Activated CD4-positive, alpha-beta T cell treated with anti-CD3 and anti-CD28 coated beads, Interleukin-2, Interleukin-6, amounts not matched to agents 100 ng/mL and 50 ng/mL, durations not matched to agents 16 hours and 8 hours (primary cell): ENCODE results near the gene ITPR1.
"Not testable (repeated sequence)": the region's sequence is repeated elsewhere in the genome, so short reads cannot be mapped to it uniquely, and the experiment has no call there.

Experiments used
- DNase-seq: peaks from one replicate; pipeline ENCODE4 v3.0.0-alpha.2; 2020

The ITPR1 gene

GRCh38 chr3:4493014-4493940, at the start of gene ITPR1:
ITPR1 (plus strand) TSS chr3:4493348; CDS start chr3:4516492, 23,144 bp downstream.
- DNase-seq, result peak; percentile 100

- no peak for DNase-seq
These were observed 45.7 kb upstream of the ITPR1 start for GRCh38 chr3:4447295-4447999.

- no peak for DNase-seq
These were observed 45.0 kb upstream of the ITPR1 start for GRCh38 chr3:4448187-4448586.

- no peak for DNase-seq
These were observed 43.9 kb upstream of the ITPR1 start for GRCh38 chr3:4449043-4449805.

- DNase-seq, result no peak
These were observed 39.0 kb upstream of the ITPR1 start for GRCh38 chr3:4454142-4454541.

- DNase-seq, result not testable (repeated sequence)
These were observed 36.4 kb upstream of the ITPR1 start for GRCh38 chr3:4456780-4457179.

- no peak for DNase-seq
These were observed 34.2 kb upstream of the ITPR1 start for GRCh38 chr3:4458961-4459360.

GRCh38 chr3:4460334-4460733, 32.8 kb upstream of the ITPR1 start:
- DNase-seq, result no peak

- DNase-seq, result peak; percentile 8
These were observed 31.6 kb upstream of the ITPR1 start for GRCh38 chr3:4461468-4462090.

- DNase-seq, result no peak
These were observed 30.6 kb upstream of the ITPR1 start for GRCh38 chr3:4462369-4463040.

GRCh38 chr3:4464576-4464975, 28.6 kb upstream of the ITPR1 start:
- DNase-seq, result no peak

GRCh38 chr3:4466741-4467521, 26.2 kb upstream of the ITPR1 start, which contains the start of gene SUMF1:
SUMF1 (minus strand) TSS chr3:4467269; CDS start chr3:4467245, 24 bp downstream.
- DNase-seq, result peak; percentile 85

GRCh38 chr3:4467522-4467867, 25.7 kb upstream of the ITPR1 start:
- DNase-seq, result no peak

GRCh38 chr3:4471907-4472306, 21.2 kb upstream of the ITPR1 start:
- DNase-seq, result no peak

GRCh38 chr3:4472312-4472711, 20.8 kb upstream of the ITPR1 start:
- no peak for DNase-seq

- DNase-seq, result no peak
These were observed 20.4 kb upstream of the ITPR1 start for GRCh38 chr3:4472766-4473165.

- peak; percentile 63 for DNase-seq
These were observed 18.3 kb upstream of the ITPR1 start for GRCh38 chr3:4474683-4475490.

- DNase-seq, result peak; percentile 8
These were observed 17.3 kb upstream of the ITPR1 start for GRCh38 chr3:4475804-4476203.

- no peak for DNase-seq
These were observed 16.7 kb upstream of the ITPR1 start for GRCh38 chr3:4476496-4476895.

- DNase-seq, result no peak
These were observed 14.9 kb upstream of the ITPR1 start for GRCh38 chr3:4478261-4478660.

GRCh38 chr3:4491855-4492207, 1.3 kb upstream of the ITPR1 start:
- DNase-seq, result no peak
